Measurements from ENCODE around the gene TMBIM6.

DNA sequence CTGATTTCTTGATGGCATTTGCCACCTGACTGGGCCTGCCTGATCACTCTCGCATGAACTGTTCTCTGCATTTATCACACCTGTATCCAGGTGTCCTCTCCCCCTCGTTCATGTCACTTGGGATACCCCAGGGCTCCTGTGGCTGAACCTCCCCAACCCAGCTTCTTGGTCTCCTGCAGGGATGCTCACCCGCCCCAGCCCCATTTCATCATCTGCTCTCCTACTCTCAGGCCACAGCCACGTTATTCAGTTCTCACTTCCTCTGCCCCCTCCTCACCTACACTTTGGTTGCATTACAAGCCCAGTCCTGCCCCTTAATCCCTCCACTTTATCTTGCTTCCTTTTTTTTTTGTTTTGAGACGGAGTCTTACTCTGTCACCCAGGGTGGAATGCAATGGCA lies 35.5 kb downstream of the TMBIM6 start:
- TF ChIP-seq GATA2 (IDR thresholded peaks at IDR 0.05; ENCODE audit: low read depth, low read length) (no peak), GATA3 (IDR thresholded peaks at IDR 0.05; ENCODE audit: low read depth, low read length) (no peak)

Data from SH-SY5Y (cell line).